ENCODE measurements around the gene MRGPRX4.
"Not testable (repeated sequence)": the region's sequence is repeated elsewhere in the genome, so short reads cannot be mapped to it uniquely, and the experiment has no call there.

The MRGPRX4 gene

DNA sequence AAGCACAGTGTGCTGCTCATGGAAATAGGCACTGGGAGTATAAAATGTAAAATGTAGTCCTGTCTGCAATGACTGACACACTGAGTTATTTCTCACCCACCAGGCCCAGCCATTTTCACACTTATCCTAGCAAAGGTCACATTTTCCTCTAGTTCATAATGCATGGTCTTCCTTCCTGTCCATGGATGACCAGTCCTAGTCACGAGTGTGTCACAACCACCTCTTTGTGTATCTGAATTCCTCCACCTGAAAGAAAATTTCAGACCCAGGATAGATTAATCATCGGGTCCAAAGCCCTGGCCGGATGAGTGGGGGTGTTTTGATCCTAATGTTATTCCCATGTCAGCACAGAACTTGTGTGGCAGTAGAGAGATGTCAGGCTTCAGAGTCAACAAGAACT, at the start of gene MRGPRX4:
MRGPRX4 (plus strand) TSS at position 172 of the 400 bp plus-strand sequence. CDS start 420 bp downstream, outside the sequence.
- no peak for DNase-seq

DNA sequence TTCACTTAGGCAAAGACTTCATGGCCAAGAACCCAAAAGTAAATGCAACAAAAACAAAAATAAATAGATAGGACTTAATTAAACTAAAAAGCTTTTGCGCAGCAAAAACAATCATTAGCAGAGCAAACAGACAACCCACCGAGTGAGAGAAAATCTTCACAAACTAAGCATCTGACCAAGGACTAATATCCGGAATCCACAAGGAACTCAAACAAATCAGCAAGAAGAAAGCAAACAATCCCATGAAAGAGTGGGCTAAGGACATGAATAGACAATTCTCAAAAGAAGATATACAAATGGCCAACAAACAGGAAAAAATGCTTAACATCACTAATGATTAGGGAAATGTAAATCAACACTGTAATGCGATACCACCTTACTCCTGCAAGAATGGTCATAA, 41.5 kb upstream of the MRGPRX4 start:
- not testable (repeated sequence) for DNase-seq

DNA sequence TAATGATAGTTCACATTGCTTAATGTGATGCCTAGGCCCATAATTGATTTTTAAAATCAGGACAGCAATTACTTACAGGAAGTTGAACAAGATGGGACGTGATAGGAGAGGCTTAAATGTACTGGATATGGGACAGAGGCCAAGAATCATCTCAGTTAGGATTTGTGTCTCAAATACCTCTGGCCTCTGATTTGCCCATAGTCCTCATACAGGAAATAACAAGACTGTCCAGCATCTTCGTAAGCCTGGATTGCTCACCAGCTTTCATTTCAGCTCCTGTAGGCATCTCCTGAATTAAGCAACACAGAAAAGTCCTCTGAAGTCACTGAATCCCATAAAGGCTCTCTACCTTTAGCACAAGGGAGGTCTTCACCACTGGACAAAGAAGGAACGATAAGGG, 40.3 kb upstream of the MRGPRX4 start, which contains the start of gene MRGPRX3:
MRGPRX3 (plus strand) TSS at position 231 of the 400 bp plus-strand sequence. CDS start 4,632 bp downstream, outside the sequence.
- DNase-seq, result no peak

DNA sequence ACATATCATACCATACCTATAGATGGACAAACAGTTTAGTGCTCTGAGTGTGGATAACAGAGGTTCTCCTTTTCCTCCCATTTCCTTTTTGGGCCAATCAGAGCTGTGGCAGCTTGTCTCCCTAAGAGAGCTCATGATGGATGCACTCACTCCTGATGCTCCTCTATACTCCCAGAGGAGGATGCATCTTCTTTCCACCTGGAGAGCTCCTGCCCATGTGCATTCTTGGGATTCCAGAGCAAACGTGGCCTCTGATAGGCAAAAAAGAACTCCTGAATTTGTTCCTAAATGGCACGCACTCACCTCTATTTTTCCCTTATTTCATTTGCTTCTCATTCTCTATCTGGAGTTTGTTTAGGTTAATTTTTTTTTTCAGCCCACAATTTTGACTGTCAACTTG, 37.3 kb upstream of the MRGPRX4 start:
- no peak for DNase-seq

DNA sequence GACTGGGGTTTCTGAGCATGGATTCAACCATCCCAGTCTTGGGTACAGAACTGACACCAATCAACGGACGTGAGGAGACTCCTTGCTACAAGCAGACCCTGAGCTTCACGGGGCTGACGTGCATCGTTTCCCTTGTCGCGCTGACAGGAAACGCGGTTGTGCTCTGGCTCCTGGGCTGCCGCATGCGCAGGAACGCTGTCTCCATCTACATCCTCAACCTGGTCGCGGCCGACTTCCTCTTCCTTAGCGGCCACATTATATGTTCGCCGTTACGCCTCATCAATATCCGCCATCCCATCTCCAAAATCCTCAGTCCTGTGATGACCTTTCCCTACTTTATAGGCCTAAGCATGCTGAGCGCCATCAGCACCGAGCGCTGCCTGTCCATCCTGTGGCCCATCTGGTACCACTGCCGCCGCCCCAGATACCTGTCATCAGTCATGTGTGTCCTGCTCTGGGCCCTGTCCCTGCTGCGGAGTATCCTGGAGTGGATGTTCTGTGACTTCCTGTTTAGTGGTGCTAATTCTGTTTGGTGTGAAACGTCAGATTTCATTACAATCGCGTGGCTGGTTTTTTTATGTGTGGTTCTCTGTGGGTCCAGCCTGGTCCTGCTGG, 35.3 kb upstream of the MRGPRX4 start:
- no peak for DNase-seq

DNA sequence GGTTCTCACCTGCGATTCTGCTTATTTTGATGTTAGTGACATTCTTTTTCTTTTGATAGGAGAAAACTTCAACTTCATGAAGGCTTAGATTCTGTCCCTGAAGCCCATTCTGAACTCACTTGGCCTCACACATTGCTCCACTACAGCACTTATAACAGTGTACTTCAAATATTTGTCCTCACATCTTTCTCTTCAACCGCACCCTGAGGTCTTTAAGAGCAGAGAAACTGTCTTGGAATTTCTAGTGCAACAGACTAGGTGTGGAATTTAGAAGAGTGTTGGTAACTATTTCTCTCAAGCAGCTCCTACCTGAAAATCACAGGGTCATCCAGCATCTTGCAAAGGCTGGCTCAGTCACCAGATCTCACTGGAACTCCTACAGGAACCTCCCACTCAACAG, 32.5 kb upstream of the MRGPRX4 start:
- no peak for DNase-seq

DNA sequence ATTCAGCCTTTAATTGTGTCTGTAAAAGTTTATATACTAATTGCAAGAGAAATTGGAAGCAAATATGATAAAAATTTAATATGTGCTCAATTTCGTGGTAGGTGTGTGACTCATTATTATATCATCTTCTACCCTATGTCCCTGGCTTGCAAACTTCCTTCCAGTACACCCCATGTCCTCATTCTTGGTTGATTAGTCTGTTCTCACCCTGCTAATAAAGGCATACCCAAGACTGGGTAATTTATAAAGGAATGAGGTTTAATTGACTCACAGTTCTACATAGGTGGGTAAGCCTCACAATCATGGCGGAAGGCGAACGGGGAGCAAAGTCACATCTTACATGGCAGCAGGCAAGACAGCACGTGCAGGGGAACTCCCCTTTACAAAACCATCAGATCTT, 28.4 kb upstream of the MRGPRX4 start:
- DNase-seq, result no peak

DNA sequence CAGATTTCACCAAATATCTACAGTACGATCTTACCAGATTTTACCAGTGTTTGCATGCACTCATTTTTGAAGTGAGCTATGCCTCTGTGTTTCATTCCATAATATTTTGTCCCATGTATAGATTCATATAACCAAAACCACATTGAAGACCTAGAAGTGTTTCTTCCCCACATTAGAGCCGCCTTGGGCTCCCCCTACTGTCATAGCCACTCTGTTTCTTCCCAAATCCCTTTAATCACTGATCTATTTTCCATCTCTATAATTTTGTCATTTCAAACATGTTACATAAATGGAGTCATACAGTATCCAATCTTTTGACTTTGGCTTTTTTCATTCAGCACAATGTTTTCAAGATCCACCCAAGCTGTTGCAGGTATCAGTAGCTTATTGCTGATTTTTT, 27.6 kb upstream of the MRGPRX4 start:
- no peak for DNase-seq

DNA sequence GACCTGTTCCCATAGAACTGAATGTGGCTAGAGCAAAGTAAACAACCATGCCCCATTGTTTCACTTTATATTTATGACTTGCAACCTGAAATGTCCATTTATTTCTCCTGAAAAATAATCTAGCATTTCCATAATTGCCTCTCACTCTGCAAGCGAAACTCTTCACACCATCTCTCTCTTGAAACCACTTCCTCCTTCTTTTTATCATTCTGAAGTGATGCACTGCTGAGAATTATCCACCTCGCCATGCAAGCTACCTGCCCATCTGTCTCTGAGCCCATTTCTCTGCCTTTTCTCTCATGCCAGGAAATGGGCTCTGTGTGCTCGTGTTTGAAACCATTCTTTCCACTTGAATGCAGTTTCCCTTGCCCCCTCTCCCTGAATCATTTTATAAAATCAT, 26.8 kb upstream of the MRGPRX4 start:
- DNase-seq, result no peak

DNA sequence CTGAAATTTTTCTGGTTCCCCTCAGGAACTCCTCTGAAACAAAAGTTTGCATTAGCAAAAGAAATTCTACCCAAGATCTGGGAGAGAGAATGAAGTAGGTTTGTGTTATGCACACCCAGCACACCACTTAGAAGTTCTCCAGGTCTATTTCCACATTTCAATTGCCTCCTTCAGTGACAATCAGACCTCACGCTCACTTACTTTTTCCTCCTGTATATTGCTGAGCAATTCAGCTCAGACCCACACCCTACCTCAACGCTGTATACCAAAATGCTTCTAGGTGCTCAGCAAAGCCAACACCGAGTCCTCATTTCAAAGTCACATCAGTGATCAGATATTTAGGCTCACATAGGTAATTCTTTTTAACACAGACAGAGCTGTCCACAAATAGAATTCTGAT, 21.1 kb upstream of the MRGPRX4 start:
- DNase-seq, result no peak

DNA sequence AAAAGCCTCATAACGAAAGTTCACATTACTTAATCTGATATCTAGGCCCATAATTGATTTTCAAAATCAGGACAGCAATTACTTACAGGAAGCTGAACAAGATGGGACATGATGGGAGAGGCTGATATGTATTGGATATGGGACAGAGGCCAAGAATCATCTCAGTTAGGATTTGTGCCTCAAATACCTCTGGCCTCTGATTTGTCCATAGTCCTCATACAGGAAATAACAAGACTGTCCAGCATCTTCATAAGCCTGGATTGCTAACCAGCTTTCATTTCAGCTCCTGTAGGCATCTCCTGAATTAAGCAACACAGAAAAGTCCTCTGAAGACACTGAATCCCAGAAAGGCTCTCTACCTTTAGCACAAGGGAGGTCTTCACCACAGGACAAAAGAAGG, 4.3 kb upstream of the MRGPRX4 start:
- no peak for DNase-seq

DNA sequence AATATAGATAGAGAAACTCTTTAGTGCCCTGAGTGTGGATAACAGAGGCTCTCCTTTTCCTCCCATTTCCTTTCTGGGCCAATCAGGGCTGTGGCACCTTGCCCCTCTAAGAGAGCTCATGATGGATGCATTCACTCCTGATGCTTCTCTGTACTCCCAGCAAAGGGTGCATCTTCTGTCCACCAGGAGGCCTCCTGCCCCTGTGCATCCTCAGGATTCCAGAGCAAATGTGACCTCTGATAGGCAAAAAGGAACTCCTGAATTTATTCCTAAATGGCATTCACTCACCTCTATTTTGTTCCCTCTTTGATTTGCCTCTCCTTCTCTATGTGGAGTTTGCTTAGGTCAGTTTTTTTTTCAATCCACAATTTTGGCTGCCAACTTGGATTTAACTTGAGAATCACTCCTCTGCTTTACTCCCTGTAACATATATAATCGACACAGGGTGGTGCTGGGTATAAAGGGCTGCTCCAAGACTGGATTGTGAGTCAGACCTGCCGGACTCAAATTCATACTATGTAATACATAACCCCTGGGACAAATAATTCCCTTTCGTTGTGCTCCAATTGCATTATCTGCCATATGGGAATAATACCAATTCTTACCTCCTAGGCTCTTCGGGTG, 1.1 kb upstream of the MRGPRX4 start:
- DNase-seq, result peak; percentile 20

DNA sequence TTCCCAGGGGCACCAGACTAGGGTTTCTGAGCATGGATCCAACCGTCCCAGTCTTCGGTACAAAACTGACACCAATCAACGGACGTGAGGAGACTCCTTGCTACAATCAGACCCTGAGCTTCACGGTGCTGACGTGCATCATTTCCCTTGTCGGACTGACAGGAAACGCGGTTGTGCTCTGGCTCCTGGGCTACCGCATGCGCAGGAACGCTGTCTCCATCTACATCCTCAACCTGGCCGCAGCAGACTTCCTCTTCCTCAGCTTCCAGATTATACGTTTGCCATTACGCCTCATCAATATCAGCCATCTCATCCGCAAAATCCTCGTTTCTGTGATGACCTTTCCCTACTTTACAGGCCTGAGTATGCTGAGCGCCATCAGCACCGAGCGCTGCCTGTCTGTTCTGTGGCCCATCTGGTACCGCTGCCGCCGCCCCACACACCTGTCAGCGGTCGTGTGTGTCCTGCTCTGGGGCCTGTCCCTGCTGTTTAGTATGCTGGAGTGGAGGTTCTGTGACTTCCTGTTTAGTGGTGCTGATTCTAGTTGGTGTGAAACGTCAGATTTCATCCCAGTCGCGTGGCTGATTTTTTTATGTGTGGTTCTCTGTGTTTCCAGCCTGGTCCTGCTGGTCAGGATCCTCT, 709 bp downstream of the MRGPRX4 start:
- no peak for DNase-seq

DNA sequence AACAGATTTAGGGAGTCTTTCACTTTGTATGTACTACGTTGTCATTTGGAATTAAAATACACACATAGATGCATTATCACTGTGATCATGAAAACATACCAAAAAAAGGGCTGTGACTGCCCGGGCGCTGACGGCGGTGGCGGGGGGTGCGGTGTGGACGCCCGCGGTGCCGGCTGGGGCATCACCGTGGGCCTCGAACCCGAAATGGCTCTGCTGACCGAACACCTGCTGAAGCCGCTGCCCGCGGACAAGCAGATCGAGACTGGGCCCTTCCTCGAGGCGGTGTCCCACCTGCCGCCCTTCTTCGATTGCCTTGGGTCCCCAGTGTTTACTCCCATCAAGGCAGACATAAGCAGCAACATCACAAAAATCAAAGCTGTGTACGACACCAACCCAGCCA, 16.2 kb downstream of the MRGPRX4 start:
- no peak for DNase-seq

DNA sequence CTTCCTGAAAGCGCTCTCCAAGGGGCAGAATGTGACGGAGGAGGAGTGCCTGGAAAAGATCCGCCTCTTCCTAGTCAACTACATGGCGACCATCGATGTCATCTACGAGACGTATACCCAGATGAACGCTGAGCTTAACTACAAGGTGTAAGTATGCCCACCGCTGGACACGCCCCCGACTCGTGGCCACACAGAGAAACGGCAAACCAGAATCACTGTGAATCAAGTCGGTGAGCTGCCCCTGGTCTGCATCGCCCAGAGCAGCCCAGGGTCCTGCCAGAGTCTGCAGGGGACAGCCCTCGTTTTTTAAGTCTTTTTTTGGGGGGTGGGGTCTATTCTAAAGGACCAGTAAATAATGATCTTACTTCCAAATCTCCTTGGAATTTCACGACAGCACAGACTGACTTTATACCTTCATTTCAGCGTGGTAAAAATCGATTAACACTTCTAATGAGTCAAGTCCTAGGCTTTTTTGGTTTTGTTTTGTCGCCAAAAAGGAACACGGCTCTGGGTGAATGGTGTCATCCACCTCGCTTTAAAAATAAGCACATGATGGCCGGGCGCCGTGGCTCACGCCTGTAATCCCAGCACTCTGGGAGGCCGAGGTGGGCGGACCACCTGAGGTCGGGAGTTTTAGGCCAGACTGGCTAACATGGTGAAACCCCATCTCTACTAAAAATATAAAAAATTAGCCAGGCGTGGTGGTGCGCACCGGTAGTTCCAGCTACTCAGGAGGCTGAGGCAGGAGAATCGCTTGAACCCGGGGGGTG, 17.0 kb downstream of the MRGPRX4 start:
- DNase-seq, result not testable (repeated sequence)

DNA sequence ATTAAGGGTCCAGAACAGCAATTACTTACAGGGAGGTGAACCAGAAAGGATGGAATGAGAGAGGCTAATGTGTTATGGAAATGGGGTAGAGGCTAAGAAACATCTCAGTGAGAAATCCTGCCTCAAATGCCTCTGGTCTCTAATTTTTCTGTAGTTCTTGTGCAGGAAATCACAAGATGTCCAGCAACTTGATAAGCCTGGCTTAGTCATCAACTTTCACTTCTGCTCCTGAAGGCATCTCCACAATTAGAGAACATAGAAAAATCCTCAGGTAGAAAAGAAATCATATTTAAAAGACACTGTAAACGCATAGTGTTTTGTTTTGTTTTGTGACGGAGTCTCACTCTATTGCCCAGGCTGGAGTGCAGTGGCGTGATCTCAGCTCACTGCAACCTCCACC, 18.7 kb downstream of the MRGPRX4 start:
- peak; percentile 25 for DNase-seq

DNA sequence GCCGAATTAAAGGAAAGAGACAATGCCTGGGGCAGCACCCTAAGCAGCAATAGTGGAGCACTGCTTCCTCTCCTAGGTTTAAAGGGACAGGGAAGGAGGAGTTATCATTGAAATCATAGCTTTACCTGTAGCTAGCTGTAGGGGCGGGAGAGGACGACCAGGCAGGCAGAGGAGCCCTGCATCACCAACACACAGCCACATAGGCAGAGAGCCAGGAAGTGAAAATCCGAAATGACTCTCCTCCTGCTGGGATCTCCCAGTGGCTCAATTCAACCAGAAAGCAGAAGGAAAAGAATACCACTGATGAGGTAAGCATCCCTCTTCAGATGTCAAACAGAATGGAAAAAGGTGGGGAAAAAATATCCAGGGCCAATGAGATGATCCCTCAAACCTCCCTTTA, 20.4 kb downstream of the MRGPRX4 start:
- peak; percentile 3 for DNase-seq

DNA sequence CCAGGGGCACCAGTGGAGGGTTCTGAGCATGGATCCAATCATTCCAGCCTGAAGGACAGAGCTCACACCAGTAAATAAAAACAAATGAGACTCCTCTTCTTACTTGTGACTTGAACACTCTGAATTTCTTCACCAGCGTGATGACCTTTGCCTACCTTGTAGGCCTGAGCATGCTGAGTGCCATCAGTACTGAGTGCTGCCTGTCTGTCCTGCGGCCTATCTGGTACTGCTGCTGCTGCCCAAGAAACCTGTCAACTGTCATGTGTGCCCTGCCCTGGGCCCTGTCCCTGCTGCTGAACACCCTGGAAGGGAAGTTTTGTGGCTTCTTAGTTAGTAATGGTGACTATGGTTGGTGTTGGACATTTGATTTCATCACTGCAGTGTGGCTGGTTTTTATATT, 23.9 kb downstream of the MRGPRX4 start:
- DNase-seq, result no peak

DNA sequence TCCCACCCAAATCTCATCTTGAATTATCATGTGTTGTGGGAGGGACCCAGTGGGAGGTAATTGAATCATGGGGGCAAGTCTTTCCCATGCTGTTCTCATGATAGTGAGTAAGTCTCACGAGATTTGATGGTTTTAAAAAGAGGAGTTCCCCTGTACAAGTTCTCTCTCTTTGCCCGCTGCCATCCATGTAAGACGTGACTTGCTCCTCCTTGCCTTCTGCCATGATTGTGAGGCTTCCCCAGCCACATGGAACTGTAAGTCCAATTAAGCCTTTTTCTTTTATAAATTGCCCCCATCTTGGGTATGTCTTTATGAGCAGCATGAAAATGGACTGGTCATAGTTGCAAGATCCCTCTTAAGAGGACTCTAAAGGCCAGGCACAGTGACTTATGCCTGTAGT, 25.1 kb downstream of the MRGPRX4 start:
- DNase-seq, result not testable (repeated sequence)

DNA sequence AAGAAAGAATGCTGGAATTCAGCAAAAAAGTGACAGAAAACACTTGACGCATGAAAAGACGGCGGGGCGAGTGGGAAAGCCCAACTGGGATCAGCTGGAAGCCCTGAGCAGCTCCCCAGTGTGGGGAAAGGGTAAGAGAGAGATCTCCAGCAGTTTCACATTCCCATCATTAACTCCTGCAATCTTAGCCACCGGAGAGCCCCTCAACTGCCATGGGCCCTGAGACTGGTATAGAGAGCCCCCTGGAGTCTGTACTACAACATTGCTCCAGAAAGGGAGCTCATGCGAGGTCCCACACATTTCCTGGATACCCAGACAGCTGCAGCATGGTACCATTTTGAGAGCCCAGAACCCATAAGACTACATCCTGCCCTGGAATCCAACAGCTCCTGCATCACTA, 31.1 kb downstream of the MRGPRX4 start:
- DNase-seq, result no peak

DNA sequence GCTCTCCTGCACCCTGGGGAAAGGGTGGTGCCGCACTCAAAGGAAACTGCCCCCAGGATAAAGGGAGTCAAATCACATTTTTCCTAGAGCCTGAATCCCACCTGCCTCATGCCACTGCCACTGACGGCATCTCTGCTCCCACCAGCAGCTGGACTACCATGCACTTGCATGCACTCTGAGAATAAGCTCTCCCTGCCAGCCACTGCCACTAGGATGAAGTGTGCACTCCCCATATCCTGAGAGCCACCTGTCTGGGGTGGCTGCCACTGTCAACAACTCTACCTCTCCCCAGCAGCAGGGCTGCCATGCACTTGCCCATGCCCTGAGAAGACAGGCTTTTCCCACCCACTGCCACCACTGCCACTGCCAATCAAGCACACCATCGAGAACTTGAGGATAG, 31.6 kb downstream of the MRGPRX4 start:
- no peak for DNase-seq

DNA sequence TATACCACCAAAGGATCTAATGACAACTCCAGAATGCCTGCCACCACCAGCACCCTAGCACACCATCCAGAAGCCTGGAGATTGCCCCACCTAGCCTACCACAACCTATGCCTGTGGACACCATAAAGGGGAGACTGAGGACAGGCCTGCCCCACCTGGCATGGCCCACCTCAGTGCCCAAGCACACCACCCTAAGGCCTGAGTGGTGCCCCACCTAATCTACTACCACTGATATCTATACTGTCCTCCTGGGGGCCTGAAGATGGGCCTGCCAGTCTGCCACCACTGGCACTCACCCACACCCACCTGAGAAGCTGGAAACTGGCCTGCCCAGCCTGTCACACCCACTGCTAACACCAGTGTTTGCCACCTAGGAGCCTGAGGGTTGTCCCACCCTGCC, 32.1 kb downstream of the MRGPRX4 start:
- no peak for DNase-seq

DNA sequence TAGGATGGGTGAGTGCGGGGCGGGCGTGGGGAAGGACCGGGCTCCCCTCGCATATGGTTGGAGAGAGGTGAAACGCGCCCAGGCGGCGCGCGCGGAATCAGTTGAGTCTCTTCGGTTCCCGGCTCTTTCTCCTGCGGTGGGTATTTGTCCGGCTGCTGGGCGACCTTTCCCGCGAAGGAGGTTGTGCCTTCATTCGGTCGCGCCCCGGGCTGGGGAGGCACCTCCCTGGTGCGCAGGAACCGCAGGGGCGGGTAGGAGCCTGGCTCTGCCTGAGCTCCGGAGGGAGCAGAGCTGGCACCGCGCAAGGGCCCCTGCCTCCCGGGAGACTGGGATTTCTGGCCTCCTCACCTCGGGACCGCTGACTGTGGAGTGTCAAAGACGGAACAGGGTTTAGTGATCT, 36.4 kb downstream of the MRGPRX4 start:
- no peak for DNase-seq

Measured in RPMI8226 (cell line).